GM20000 (cell line): ENCODE data around the gene TMEM204.

Experiments
- DNase-seq: peaks from one replicate; pipeline ENCODE4 v3.0.0; 2012; ENCODE audit warnings: low spot score
- TF ChIP-seq, protein P1 (sequence below): IDR thresholded peaks from 2 replicates; pipeline ENCODE4 v1.5.1; 2012; ENCODE audit warnings: mild to moderate bottlenecking, control low read depth; ENCODE audit errors: extremely low read depth, missing control alignments

The TMEM204 gene

DNA sequence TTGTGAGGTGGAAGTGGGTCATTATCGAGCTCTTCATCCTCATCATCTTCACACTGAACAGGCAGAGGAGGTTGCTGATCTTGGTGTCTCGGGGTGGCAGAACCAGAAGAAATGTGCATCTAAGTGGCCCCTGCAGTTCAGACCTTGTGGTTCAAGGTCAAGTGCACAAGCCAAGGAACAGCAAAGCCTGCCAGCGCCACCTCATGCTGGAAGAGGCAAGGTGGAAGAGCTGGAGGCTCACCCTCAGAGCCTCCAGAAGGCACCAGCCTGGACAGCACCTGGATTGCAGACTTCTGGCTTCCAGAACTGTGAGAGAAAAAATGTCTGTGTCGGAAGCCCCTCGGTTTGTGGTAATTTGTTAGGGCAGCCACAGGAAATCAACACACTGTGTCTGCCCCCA is 45.7 kb downstream of the TMEM204 start:
- TF ChIP-seq, protein P1, sequence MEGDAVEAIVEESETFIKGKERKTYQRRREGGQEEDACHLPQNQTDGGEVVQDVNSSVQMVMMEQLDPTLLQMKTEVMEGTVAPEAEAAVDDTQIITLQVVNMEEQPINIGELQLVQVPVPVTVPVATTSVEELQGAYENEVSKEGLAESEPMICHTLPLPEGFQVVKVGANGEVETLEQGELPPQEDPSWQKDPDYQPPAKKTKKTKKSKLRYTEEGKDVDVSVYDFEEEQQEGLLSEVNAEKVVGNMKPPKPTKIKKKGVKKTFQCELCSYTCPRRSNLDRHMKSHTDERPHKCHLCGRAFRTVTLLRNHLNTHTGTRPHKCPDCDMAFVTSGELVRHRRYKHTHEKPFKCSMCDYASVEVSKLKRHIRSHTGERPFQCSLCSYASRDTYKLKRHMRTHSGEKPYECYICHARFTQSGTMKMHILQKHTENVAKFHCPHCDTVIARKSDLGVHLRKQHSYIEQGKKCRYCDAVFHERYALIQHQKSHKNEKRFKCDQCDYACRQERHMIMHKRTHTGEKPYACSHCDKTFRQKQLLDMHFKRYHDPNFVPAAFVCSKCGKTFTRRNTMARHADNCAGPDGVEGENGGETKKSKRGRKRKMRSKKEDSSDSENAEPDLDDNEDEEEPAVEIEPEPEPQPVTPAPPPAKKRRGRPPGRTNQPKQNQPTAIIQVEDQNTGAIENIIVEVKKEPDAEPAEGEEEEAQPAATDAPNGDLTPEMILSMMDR = no peak
- DNase-seq = no peak

- DNase-seq = no peak
- TF ChIP-seq, protein P1 = no peak
These were observed 46.8 kb downstream of the TMEM204 start for GRCh38 chr16:1580256-1580655.

GRCh38 chr16:1580956-1581355 is 47.5 kb downstream of the TMEM204 start:
- no peak for DNase-seq

GRCh38 chr16:1581804-1582203 is 48.3 kb downstream of the TMEM204 start:
- no peak for DNase-seq
- TF ChIP-seq, protein P1 = no peak

More at GRCh38 chr16:1580956-1581355, 47.5 kb downstream of the TMEM204 start:
- TF ChIP-seq, protein P1 = no peak

DNA sequence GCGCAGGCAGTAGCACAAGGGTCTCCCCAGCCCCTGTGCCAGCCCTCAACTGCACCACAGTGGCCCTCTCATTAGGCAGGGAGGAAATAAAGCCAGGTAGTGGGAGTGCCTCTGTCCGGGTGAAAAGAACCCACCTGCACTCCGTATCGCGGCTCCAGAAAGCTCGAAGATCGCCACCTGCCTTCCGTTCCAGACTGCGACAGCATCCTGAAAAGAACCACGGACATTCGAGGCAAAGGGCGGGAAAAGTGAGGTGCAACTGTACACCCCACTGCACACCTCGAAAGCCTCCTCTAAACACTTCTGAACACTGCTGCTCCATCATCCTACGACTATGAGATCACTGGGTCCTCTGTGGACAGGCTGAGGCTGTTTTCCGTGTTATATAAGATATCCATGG is 49.7 kb downstream of the TMEM204 start:
- no peak for DNase-seq
- TF ChIP-seq, protein P1 = no peak

- TF ChIP-seq, protein P1 = no peak
- no peak for DNase-seq
These were observed 51.5 kb downstream of the TMEM204 start for GRCh38 chr16:1584926-1585484.

GRCh38 chr16:1590366-1590765 is 56.9 kb downstream of the TMEM204 start:
- TF ChIP-seq, protein P1 = no peak
- no peak for DNase-seq
